Measurements from ENCODE around the gene ZSCAN16.

ZSCAN16 gene

GRCh38 chr6:28136585-28137504 lies 12.4 kb downstream of the ZSCAN16 start:
- peaks cover 66% of the 10 kb centered on the region for H3K4me1 Mint-ChIP-seq
- H3K36me3 Mint-ChIP-seq (ENCODE audit: insufficient read depth): peaks cover 21% of the 10 kb centered on the region
- DNase-seq (ENCODE audit: low spot score in 2 of 2) (peak; percentile 65 to 66), ATAC-seq (replicated peaks; ENCODE audit: extremely low read depth, poor library complexity, severe bottlenecking) (peak; percentile 53)
- H3K27me3 Mint-ChIP-seq: no peaks in the 10 kb centered on the region
- H3K4me3 Mint-ChIP-seq: peak overlapping the region; percentile 97
- peak overlapping the region; percentile 100 for H3K27ac Mint-ChIP-seq (ENCODE audit: low read depth)
- H3K9me3 Mint-ChIP-seq: no peaks in the 10 kb centered on the region

DNA sequence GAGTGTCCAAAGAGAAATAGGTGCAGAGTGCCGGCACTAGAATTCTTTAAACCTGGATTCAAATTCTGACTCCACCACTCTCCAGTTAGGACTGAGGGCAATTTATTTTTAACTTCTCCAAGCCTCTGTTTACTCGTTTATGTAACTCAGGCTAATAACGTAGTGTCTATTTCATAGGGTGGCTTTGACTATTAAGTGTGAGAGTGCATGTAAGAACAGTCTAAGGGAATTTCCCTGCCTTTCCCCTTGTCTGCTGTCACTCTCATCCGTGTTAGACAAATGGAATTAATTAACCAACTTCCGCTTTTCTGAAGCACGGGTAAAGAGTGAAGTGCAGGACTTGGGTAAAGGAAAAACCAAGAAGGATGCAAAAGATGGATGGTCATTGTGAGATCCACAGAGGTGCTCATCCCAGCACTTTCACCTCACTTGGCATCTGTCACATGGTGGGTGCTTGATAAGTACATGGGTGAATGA lies 13.1 kb downstream of the ZSCAN16 start:
- Mint-ChIP-seq H3K27ac (ENCODE audit: low read depth) (peak overlapping the region; percentile 100), H3K4me1 (peaks cover 71% of the 10 kb centered on the region), H3K4me3 (peak overlapping the region; percentile 97), H3K36me3 (ENCODE audit: insufficient read depth) (peaks cover 23% of the 10 kb centered on the region), H3K9me3 (no peaks in the 10 kb centered on the region), H3K27me3 (no peaks in the 10 kb centered on the region)
- DNase-seq (ENCODE audit: low spot score in 2 of 2) (no peak), ATAC-seq (replicated peaks; ENCODE audit: extremely low read depth, poor library complexity, severe bottlenecking) (peak; percentile 56)

DNA sequence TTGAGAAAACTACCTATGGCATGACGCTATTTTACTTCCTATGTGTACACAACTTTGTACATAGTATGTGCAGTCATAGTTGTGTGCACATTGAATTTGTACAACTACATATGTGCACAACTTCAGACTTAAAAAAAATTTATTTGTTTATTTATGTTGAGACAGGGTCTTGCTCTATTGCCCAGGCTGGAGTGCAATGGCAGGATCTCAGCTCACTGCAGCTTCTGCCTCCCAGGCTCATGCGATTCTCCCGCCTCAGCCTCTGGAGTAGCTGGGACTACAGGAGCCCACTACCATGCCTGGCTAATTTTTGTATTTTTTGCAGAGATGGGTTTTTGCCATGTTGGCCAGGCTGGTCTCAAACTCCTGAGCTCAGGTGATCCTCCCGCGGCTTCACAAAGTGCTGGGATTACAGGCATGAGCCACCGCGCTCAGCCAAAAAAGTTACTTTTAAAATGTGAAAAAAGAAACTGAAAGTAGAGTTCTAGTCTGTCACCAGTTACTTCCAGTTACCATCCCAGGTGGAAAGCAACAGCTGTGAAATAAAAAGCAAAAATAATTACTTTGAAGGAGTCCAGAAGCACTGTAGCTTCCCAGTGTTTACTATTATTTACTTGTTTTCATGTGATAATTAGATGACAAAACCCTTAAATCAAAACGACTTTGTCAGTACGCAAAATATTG lies 15.6 kb downstream of the ZSCAN16 start:
- Mint-ChIP-seq H3K27ac (ENCODE audit: low read depth) (peak overlapping the region; percentile 10), H3K9me3 (no peaks in the 10 kb centered on the region), H3K36me3 (ENCODE audit: insufficient read depth) (peaks cover 32% of the 10 kb centered on the region), H3K4me3 (peak overlapping the region; percentile 96), H3K4me1 (peaks cover 69% of the 10 kb centered on the region), H3K27me3 (no peaks in the 10 kb centered on the region)
- no peak for ATAC-seq (replicated peaks; ENCODE audit: extremely low read depth, poor library complexity, severe bottlenecking)
- no peak for DNase-seq (ENCODE audit: low spot score in 2 of 2)

DNA sequence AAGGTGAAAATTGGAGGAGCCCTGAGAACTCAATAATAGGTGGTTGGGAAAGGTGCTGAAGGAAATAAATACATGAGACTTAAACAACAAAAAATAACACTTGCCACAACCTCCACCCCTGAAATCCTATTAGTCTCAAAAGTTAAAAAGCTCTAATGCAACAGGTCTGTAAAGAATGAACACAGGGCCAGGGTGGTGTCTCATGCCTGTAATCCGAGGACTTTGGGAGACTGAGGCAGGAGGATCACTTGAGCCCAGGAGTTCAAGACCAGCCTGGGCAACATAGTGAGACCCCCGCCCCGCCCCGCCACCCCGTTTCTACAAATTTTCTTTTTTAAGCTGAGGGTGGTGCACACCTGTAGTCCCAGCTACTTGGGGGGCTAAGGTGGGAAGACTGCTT lies 16.2 kb downstream of the ZSCAN16 start:
- H3K4me1 Mint-ChIP-seq: peaks cover 69% of the 10 kb centered on the region
- H3K4me3 Mint-ChIP-seq: peak overlapping the region; percentile 96
- peaks cover 33% of the 10 kb centered on the region for H3K36me3 Mint-ChIP-seq (ENCODE audit: insufficient read depth)

GRCh38 chr6:28141500-28142329 lies 17.3 kb downstream of the ZSCAN16 start, which contains the start of gene ZKSCAN8:
ZKSCAN8 (plus strand) TSS chr6:28141883; CDS start chr6:28148408, 6,525 bp downstream.
- H3K4me3 Mint-ChIP-seq: peak within 1 kb of the TSS; percentile 96
- H3K4me1 Mint-ChIP-seq: peaks cover 63% of the 10 kb centered on the region
- ATAC-seq (replicated peaks; ENCODE audit: extremely low read depth, poor library complexity, severe bottlenecking) (peak; percentile 81), DNase-seq (ENCODE audit: low spot score in 2 of 2) (peak; percentile 58 to 69)
- no peaks in the 10 kb centered on the region for H3K27me3 Mint-ChIP-seq
- peak within 1 kb of the TSS; percentile 95 for H3K27ac Mint-ChIP-seq (ENCODE audit: low read depth)
- peaks cover 32% of the 10 kb centered on the region for H3K36me3 Mint-ChIP-seq (ENCODE audit: insufficient read depth)
- no peaks in the 10 kb centered on the region for H3K9me3 Mint-ChIP-seq

More for the DNA sequence above, 16.2 kb downstream of the ZSCAN16 start:
- DNase-seq (ENCODE audit: low spot score in 2 of 2): no peak
- no peaks in the 10 kb centered on the region for H3K9me3 Mint-ChIP-seq
- no peak for ATAC-seq (replicated peaks; ENCODE audit: extremely low read depth, poor library complexity, severe bottlenecking)
- no peaks in the 10 kb centered on the region for H3K27me3 Mint-ChIP-seq
- H3K27ac Mint-ChIP-seq (ENCODE audit: low read depth): peak overlapping the region; percentile 10

DNA sequence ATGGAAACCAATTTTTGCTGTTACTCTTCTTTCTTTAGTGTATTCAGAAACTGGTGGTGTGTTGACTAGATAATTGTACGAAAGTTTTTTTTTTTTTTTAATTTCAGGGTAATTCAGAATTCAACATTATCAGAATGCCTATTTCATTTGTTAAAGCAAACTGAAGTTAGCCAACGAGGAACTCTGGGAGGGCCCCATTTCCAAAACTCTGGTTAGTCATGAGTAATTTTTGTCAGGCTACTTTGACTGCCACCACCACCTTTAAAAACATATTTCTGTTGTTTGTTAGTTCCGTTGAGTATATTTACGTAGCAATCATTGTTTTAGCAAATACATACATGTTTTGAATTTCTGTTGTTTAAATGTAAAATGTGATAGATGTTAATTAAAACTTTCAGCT lies 18.0 kb downstream of the ZSCAN16 start:
- no peaks in the 10 kb centered on the region for H3K9me3 Mint-ChIP-seq
- no peak for ATAC-seq (replicated peaks; ENCODE audit: extremely low read depth, poor library complexity, severe bottlenecking)
- no peaks in the 10 kb centered on the region for H3K27me3 Mint-ChIP-seq
- H3K27ac Mint-ChIP-seq (ENCODE audit: low read depth): peak overlapping the region; percentile 95
- no peak for DNase-seq (ENCODE audit: low spot score in 2 of 2)
- H3K4me1 Mint-ChIP-seq: peaks cover 58% of the 10 kb centered on the region
- H3K4me3 Mint-ChIP-seq: peak overlapping the region; percentile 96
- H3K36me3 Mint-ChIP-seq (ENCODE audit: insufficient read depth): peaks cover 26% of the 10 kb centered on the region

GRCh38 chr6:28145231-28145630 lies 20.8 kb downstream of the ZSCAN16 start:
- no peaks in the 10 kb centered on the region for H3K9me3 Mint-ChIP-seq
- peaks cover 67% of the 10 kb centered on the region for H3K4me1 Mint-ChIP-seq
- ATAC-seq (replicated peaks; ENCODE audit: extremely low read depth, poor library complexity, severe bottlenecking) (no peak), DNase-seq (ENCODE audit: low spot score in 2 of 2) (no peak)
- no peak overlapping the region for H3K4me3 Mint-ChIP-seq
- H3K36me3 Mint-ChIP-seq (ENCODE audit: insufficient read depth): peaks cover 44% of the 10 kb centered on the region
- H3K27me3 Mint-ChIP-seq: no peaks in the 10 kb centered on the region
- no peak overlapping the region for H3K27ac Mint-ChIP-seq (ENCODE audit: low read depth)

DNA sequence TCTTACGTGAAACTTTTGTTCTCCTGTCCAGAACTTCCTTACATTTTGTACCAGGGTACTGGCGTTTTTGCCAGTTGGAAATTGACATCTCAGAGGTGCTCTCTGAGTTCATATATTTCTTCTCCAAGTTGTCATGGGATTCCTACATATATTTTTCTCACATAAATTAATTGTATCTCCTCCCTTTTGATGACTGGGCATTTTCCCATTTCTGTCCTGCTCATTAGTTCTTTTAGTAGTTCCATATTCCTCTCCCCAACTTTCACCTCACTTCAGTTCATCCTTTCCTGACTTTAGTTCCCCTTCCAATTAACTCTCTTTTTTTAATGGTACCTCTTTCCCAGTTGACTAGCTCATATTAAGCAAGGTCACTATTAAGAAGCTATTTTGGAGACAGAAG lies 28.1 kb downstream of the ZSCAN16 start:
- peaks cover 64% of the 10 kb centered on the region for H3K36me3 Mint-ChIP-seq (ENCODE audit: insufficient read depth)
- H3K4me3 Mint-ChIP-seq: no peak overlapping the region
- H3K27ac Mint-ChIP-seq (ENCODE audit: low read depth): no peak overlapping the region
- ATAC-seq (replicated peaks; ENCODE audit: extremely low read depth, poor library complexity, severe bottlenecking) (no peak), DNase-seq (ENCODE audit: low spot score in 2 of 2) (no peak)
- H3K9me3 Mint-ChIP-seq: no peaks in the 10 kb centered on the region
- peaks cover 26% of the 10 kb centered on the region for H3K4me1 Mint-ChIP-seq
- H3K27me3 Mint-ChIP-seq: no peaks in the 10 kb centered on the region

DNA sequence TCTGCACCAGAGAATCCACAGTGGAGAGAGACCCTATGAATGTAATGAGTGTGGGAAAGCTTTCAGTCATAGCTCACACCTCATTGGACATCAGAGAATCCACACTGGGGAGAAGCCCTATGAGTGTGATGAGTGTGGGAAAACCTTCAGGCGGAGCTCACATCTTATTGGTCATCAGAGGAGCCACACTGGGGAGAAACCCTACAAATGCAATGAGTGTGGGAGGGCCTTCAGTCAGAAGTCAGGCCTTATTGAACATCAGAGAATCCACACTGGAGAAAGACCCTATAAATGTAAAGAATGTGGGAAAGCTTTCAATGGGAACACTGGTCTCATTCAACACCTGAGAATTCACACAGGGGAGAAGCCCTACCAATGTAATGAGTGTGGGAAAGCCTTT lies 29.1 kb downstream of the ZSCAN16 start:
- Mint-ChIP-seq H3K27ac (ENCODE audit: low read depth) (no peak overlapping the region), H3K4me3 (no peak overlapping the region), H3K4me1 (peaks cover 20% of the 10 kb centered on the region), H3K27me3 (no peaks in the 10 kb centered on the region), H3K36me3 (ENCODE audit: insufficient read depth) (peaks cover 61% of the 10 kb centered on the region), H3K9me3 (no peaks in the 10 kb centered on the region)
- no peak for DNase-seq (ENCODE audit: low spot score in 2 of 2)
- no peak for ATAC-seq (replicated peaks; ENCODE audit: extremely low read depth, poor library complexity, severe bottlenecking)

DNA sequence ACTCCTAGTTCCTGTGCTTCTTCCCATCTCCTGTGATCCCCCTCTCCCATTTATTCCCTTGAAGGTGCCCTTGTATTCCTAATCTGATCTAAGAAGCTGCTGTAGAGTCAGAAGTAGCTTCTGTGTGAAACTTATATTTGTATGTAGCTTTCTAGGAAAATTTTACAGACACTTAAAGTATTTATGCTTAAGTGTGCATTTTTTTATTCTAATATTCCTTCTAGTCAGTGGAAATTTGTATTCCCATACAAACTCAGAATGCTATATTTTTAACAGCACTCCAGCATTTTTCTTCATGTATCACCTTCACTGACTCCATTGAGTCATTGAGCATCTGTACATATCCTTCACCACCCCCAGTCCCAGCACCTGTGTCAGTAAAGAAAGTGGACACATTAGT lies 29.9 kb downstream of the ZSCAN16 start:
- H3K27me3 Mint-ChIP-seq: no peaks in the 10 kb centered on the region
- no peak overlapping the region for H3K4me3 Mint-ChIP-seq
- no peak for ATAC-seq (replicated peaks; ENCODE audit: extremely low read depth, poor library complexity, severe bottlenecking)
- H3K4me1 Mint-ChIP-seq: peaks cover 12% of the 10 kb centered on the region
- DNase-seq (ENCODE audit: low spot score in 2 of 2): no peak
- H3K27ac Mint-ChIP-seq (ENCODE audit: low read depth): no peak overlapping the region
- no peaks in the 10 kb centered on the region for H3K9me3 Mint-ChIP-seq
- H3K36me3 Mint-ChIP-seq (ENCODE audit: insufficient read depth): peaks cover 56% of the 10 kb centered on the region

GRCh38 chr6:28158318-28158717 lies 33.9 kb downstream of the ZSCAN16 start:
- no peaks in the 10 kb centered on the region for H3K27me3 Mint-ChIP-seq
- ATAC-seq (replicated peaks; ENCODE audit: extremely low read depth, poor library complexity, severe bottlenecking) (no peak), DNase-seq (ENCODE audit: low spot score in 2 of 2) (no peak)
- peaks cover 5% of the 10 kb centered on the region for H3K9me3 Mint-ChIP-seq
- H3K36me3 Mint-ChIP-seq (ENCODE audit: insufficient read depth): peaks cover 28% of the 10 kb centered on the region
- H3K27ac Mint-ChIP-seq (ENCODE audit: low read depth): no peak overlapping the region
- peaks cover 17% of the 10 kb centered on the region for H3K4me1 Mint-ChIP-seq
- H3K4me3 Mint-ChIP-seq: no peak overlapping the region

- no peak overlapping the region for H3K27ac Mint-ChIP-seq (ENCODE audit: low read depth)
- DNase-seq (ENCODE audit: low spot score in 2 of 2) (no peak), ATAC-seq (replicated peaks; ENCODE audit: extremely low read depth, poor library complexity, severe bottlenecking) (no peak)
- H3K4me3 Mint-ChIP-seq: no peak overlapping the region
- H3K27me3 Mint-ChIP-seq: no peaks in the 10 kb centered on the region
- H3K9me3 Mint-ChIP-seq: peaks cover 5% of the 10 kb centered on the region
- peaks cover 17% of the 10 kb centered on the region for H3K4me1 Mint-ChIP-seq
- peaks cover 20% of the 10 kb centered on the region for H3K36me3 Mint-ChIP-seq (ENCODE audit: insufficient read depth)
These were observed 34.7 kb downstream of the ZSCAN16 start for GRCh38 chr6:28159029-28159607.
